ENCODE results near the gene SH3GL3. TPM values are rescaled to one million over a fixed set of nuclear protein-coding genes. Genes with fewer than 3 reads are reported as not detected.

SH3GL3 gene
- total RNA-seq, 2 donors from 2014 or later = 3.5 to 3.8 TPM

- DNase-seq = no peak
- 72 to 94% methylated on average over 2 to 4 of the region's 4 CpGs for WGBS, 2 experiments (ENCODE audit: insufficient coverage in 1 of 2, insufficient read length in 1 of 2)
- TF ChIP-seq CTCF (conservative IDR thresholded peaks at IDR 0.05) = no peak
- Mint-ChIP-seq H3K36me3 (ENCODE audit: low read depth) (no peaks in the 10 kb centered on the region), H3K27me3 (ENCODE audit: insufficient read depth) (no peaks in the 10 kb centered on the region), H3K4me3 (no peak overlapping the region), H3K27ac (peak overlapping the region; percentile 49), H3K4me1 (peaks cover 5% of the 10 kb centered on the region), H3K9me3 (peaks cover 3% of the 10 kb centered on the region)
- no peak overlapping the region for H3K4me3 ChIP-seq (ENCODE audit: low read length)
- no peaks in the 10 kb centered on the region for H3K4me1 ChIP-seq (ENCODE audit: control insufficient read depth, insufficient read depth, low read length)
- no peaks in the 10 kb centered on the region for H3K27me3 ChIP-seq (ENCODE audit: control insufficient read depth, insufficient read depth, low read length, poor library complexity, severe bottlenecking)
- no peaks in the 10 kb centered on the region for H3K36me3 ChIP-seq (ENCODE audit: control insufficient read depth, insufficient read depth, low read length)
- H3K9ac ChIP-seq (ENCODE audit: extremely low read depth, low read length, poor library complexity, severe bottlenecking) = no peak overlapping the region
- no peak overlapping the region for H3K27ac ChIP-seq (ENCODE audit: low read depth, low read length)
- no peaks in the 10 kb centered on the region for H3K9me3 ChIP-seq (ENCODE audit: control insufficient read depth, low read length)
These were observed 27.4 kb downstream of the SH3GL3 start for GRCh38 chr15:83474578-83474977.

- WGBS, 2 experiments (ENCODE audit: insufficient coverage in 1 of 2, insufficient read length in 1 of 2) = 79 to 95% methylated on average over 2 of the region's 2 CpGs
- H3K27ac Mint-ChIP-seq = no peak overlapping the region
- no peak overlapping the region for H3K4me3 Mint-ChIP-seq
These were observed 28.4 kb downstream of the SH3GL3 start for GRCh38 chr15:83475551-83475950.

GRCh38 chr15:83476066-83476465 is 28.9 kb downstream of the SH3GL3 start:
- 98% methylated on average over 2 of the region's 2 CpGs; no CpG with 5 or more reads in 1 of the 2 experiments for WGBS, 2 experiments (ENCODE audit: insufficient coverage in 1 of 2, insufficient read length in 1 of 2)
- no peak for DNase-seq
- Histone ChIP-seq H3K36me3 (ENCODE audit: control insufficient read depth, insufficient read depth, low read length) (no peaks in the 10 kb centered on the region), H3K27me3 (ENCODE audit: control insufficient read depth, insufficient read depth, low read length, poor library complexity, severe bottlenecking) (no peaks in the 10 kb centered on the region), H3K4me3 (ENCODE audit: low read length) (no peak overlapping the region), H3K9ac (ENCODE audit: extremely low read depth, low read length, poor library complexity, severe bottlenecking) (no peak overlapping the region), H3K27ac (ENCODE audit: low read depth, low read length) (no peak overlapping the region), H3K9me3 (ENCODE audit: control insufficient read depth, low read length) (no peaks in the 10 kb centered on the region), H3K4me1 (ENCODE audit: control insufficient read depth, insufficient read depth, low read length) (no peaks in the 10 kb centered on the region)
- TF ChIP-seq CTCF (conservative IDR thresholded peaks at IDR 0.05) = no peak
- Mint-ChIP-seq H3K4me1 (peaks cover 5% of the 10 kb centered on the region), H3K4me3 (no peak overlapping the region), H3K36me3 (ENCODE audit: low read depth) (no peaks in the 10 kb centered on the region), H3K27me3 (ENCODE audit: insufficient read depth) (no peaks in the 10 kb centered on the region), H3K27ac (no peak overlapping the region), H3K9me3 (peaks cover 3% of the 10 kb centered on the region)

More at GRCh38 chr15:83475551-83475950, 28.4 kb downstream of the SH3GL3 start:
- H3K9me3 Mint-ChIP-seq = peaks cover 3% of the 10 kb centered on the region
- H3K27me3 ChIP-seq (ENCODE audit: control insufficient read depth, insufficient read depth, low read length, poor library complexity, severe bottlenecking) = no peaks in the 10 kb centered on the region
- no peaks in the 10 kb centered on the region for H3K27me3 Mint-ChIP-seq (ENCODE audit: insufficient read depth)
- no peaks in the 10 kb centered on the region for H3K9me3 ChIP-seq (ENCODE audit: control insufficient read depth, low read length)
- H3K36me3 ChIP-seq (ENCODE audit: control insufficient read depth, insufficient read depth, low read length) = no peaks in the 10 kb centered on the region
- TF ChIP-seq CTCF (conservative IDR thresholded peaks at IDR 0.05) = no peak
- H3K36me3 Mint-ChIP-seq (ENCODE audit: low read depth) = no peaks in the 10 kb centered on the region
- no peak overlapping the region for H3K27ac ChIP-seq (ENCODE audit: low read depth, low read length)
- no peaks in the 10 kb centered on the region for H3K4me1 ChIP-seq (ENCODE audit: control insufficient read depth, insufficient read depth, low read length)
- H3K4me3 ChIP-seq (ENCODE audit: low read length) = no peak overlapping the region
- H3K4me1 Mint-ChIP-seq = peaks cover 5% of the 10 kb centered on the region
- no peak for DNase-seq
- no peak overlapping the region for H3K9ac ChIP-seq (ENCODE audit: extremely low read depth, low read length, poor library complexity, severe bottlenecking)
